Activated naive CD4-positive, alpha-beta T cell treated with anti-CD3 and anti-CD28 coated beads, Interleukin-2, amount 50 U/mL, for 16 hours (primary cell): ENCODE results near the gene CYREN.
"Not testable (repeated sequence)": the region's sequence is repeated elsewhere in the genome, so short reads cannot be mapped to it uniquely, and the experiment has no call there.

Source experiments
- DNase-seq: peaks from one replicate; pipeline ENCODE4 v3.0.0-alpha.2; 2020

CYREN gene

GRCh38 chr7:135170274-135170997 lies at the start of gene CYREN:
TSS of gene CYREN (minus strand) at chr7:135170707. CDS start at chr7:135168922, 1,785 bp downstream.
- DNase-seq: peak; percentile 95

- no peak for DNase-seq
These were observed 47.4 kb upstream of the CYREN start for GRCh38 chr7:135217645-135218509.

GRCh38 chr7:135215698-135216097 lies 45.2 kb upstream of the CYREN start:
- no peak for DNase-seq

GRCh38 chr7:135215180-135215579 lies 44.7 kb upstream of the CYREN start:
- DNase-seq: no peak

- no peak for DNase-seq
These were observed 43.3 kb upstream of the CYREN start for GRCh38 chr7:135213831-135214230.

- not testable (repeated sequence) for DNase-seq
These were observed 41.6 kb upstream of the CYREN start for GRCh38 chr7:135211946-135212685.

GRCh38 chr7:135211179-135211945 lies 40.9 kb upstream of the CYREN start, which contains the start of gene WDR91:
TSS of gene WDR91 (minus strand) at chr7:135211526. CDS start at chr7:135211502, 24 bp downstream.
- peak; percentile 97 for DNase-seq

- no peak for DNase-seq
These were observed 40.3 kb upstream of the CYREN start for GRCh38 chr7:135210888-135211178.

- no peak for DNase-seq
These were observed 38.8 kb upstream of the CYREN start for GRCh38 chr7:135209225-135209834.

GRCh38 chr7:135208102-135208793 lies 37.7 kb upstream of the CYREN start:
- no peak for DNase-seq

GRCh38 chr7:135207406-135208101 lies 37.0 kb upstream of the CYREN start:
- DNase-seq: no peak

- no peak for DNase-seq
These were observed 36.5 kb upstream of the CYREN start for GRCh38 chr7:135206941-135207391.

- DNase-seq: no peak
These were observed 35.3 kb upstream of the CYREN start for GRCh38 chr7:135205850-135206249.

- no peak for DNase-seq
These were observed 34.4 kb upstream of the CYREN start for GRCh38 chr7:135204876-135205275.

GRCh38 chr7:135204341-135204749 lies 33.8 kb upstream of the CYREN start:
- DNase-seq: no peak

- DNase-seq: no peak
These were observed 30.8 kb upstream of the CYREN start for GRCh38 chr7:135201350-135201749.

GRCh38 chr7:135200821-135201331 lies 30.4 kb upstream of the CYREN start:
- no peak for DNase-seq

GRCh38 chr7:135199439-135199838 lies 28.9 kb upstream of the CYREN start:
- no peak for DNase-seq

- DNase-seq: no peak
These were observed 27.6 kb upstream of the CYREN start for GRCh38 chr7:135197906-135198655.

- DNase-seq: no peak
These were observed 26.8 kb upstream of the CYREN start for GRCh38 chr7:135197343-135197742.
